ENCODE measurements around the gene KRTAP13-2. TPM values are rescaled to one million over a fixed set of nuclear protein-coding genes. Genes with fewer than 3 reads are reported as not detected.
A peak's percentile ranks its signal among the peaks of the same experiment; 100 is the strongest.

The KRTAP13-2 gene, protein sequence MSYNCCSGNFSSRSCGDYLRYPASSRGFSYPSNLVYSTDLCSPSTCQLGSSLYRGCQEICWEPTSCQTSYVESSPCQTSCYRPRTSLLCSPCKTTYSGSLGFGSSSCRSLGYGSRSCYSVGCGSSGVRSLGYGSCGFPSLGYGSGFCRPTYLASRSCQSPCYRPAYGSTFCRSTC
- 1 to 10 TPM; 1.9 to 10.0 TPM for total RNA-seq
- long read RNA-seq, partial matches to known transcripts: 0 of 3 reads
- long read RNA-seq, other reads (novel, unspliced or antisense): 0 of 3 reads

- DNase-seq (no peak), ATAC-seq (peak; percentile 94)
- intact Hi-C loops (cut with DNase I, micrococcal nuclease): no loop called here
Measured at GRCh38 chr21:30372139-30372770, at the start of gene KRTAP13-2. Gene KRTAP13-2 (minus strand): TSS chr21:30372271. CDS start chr21:30372213, 58 bp downstream.

GRCh38 chr21:30415993-30416392 lies 43.9 kb upstream of the KRTAP13-2 start:
- intact Hi-C loops (cut with DNase I, micrococcal nuclease): no loop called here
- no peak for ATAC-seq
- no peak for DNase-seq

GRCh38 chr21:30408782-30409494 lies 36.9 kb upstream of the KRTAP13-2 start:
- peak; percentile 39 to 46 for DNase-seq
- intact Hi-C loops (cut with DNase I, micrococcal nuclease): no loop called here
- ATAC-seq: peak; percentile 98

DNA sequence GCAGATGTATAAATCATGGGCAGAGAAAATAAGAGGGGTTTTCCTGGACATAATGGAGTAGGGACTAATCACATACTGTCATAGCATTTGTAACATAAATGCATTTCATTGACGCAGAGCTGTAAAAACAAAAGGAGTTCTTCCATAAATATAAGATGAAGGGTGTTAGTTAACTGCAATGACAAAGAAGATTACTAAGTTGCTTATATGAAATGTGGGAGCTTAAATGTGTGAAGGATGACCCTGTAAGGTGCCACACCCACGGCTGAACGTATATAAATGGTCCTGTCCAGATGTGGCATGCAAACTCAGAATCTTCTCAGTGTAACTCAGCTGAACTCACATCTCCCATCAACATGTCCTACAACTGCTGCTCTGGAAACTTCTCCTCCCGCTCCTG lies 23.7 kb upstream of the KRTAP13-2 start, which contains the start of gene KRTAP13-1:
KRTAP13-1 (plus strand) TSS at position 301 of the 400 bp plus-strand sequence; CDS start at position 357, 56 bp downstream.
- intact Hi-C loops (cut with DNase I, micrococcal nuclease): no loop called here
- ATAC-seq (no peak), DNase-seq (no peak)

DNA sequence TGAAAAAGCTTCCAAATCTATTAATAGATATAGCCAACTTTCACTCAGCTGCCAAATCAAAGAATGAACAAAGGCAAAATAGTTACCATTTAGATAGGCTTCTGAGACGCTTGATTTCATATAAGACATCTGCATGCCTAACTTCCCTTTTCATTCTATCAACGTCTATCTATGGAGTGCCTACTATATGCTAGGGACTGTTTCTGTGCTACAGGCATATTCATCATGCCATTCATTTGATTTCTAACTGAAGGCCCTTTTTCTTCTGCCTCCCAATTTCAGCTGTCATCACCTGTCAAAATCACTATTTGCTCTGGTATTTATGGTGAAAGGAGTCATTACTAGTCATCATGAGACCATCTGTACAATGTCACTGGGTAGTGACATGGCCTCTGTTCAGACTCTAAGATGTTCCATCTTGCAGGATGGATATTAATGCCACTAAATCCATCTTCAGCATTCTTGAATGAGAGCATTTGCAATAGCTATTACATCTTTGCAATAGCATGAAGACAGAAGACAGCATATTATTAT lies 19.5 kb upstream of the KRTAP13-2 start:
- intact Hi-C loops (cut with DNase I, micrococcal nuclease): no loop called here
- ATAC-seq: no peak
- DNase-seq: no peak

DNA sequence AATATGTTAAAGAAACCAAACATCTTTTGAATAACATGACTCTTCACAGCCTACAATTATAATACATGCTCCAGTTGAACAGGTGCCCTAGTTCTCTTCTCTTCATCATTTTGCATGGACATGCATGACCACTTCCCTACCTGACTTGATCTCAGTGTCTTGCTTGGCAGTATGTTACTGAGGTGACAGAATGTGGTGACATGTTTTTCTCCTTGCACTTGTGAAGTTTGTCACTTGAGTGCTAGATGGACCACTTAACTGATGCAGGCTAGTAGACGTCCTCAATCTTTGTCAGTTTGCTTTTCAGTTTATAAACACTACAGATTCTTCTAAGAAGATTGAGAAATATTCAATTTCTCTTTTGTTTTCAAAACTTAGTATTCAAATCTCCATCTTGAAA lies 10.1 kb upstream of the KRTAP13-2 start:
- no peak for ATAC-seq
- DNase-seq: no peak
- intact Hi-C loops (cut with DNase I, micrococcal nuclease): no loop called here

- ATAC-seq (no peak), DNase-seq (no peak)
Measured at GRCh38 chr21:30355906-30356305, 16.2 kb downstream of the KRTAP13-2 start.

GRCh38 chr21:30354308-30355005 lies 17.6 kb downstream of the KRTAP13-2 start:
- ATAC-seq (no peak), DNase-seq (no peak)
- intact Hi-C loops (cut with DNase I, micrococcal nuclease): no loop called here

More at GRCh38 chr21:30355906-30356305, 16.2 kb downstream of the KRTAP13-2 start:
- intact Hi-C loops (cut with DNase I, micrococcal nuclease): no loop called here

DNA sequence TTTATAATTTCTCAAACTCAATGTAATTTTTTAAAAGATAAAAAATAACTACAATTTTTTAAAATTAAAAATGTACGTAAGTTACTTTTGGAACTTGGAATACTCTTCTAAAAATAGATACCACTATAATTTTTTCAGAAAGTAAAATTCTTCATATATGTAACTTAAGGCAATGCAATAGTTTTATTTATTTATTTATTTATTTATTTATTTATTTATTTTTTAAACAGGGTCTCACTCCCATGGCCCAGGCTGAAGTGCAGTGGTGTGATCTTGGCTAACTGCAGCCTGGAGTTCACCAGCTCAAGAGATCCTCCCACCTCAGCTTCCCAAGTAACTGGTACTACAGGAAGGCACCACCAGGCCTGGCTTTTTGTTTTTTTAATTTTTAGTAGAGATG lies 20.5 kb downstream of the KRTAP13-2 start:
- intact Hi-C loops (cut with DNase I, micrococcal nuclease): no loop called here
- ATAC-seq: no peak

GRCh38 chr21:30349572-30349971 lies 22.5 kb downstream of the KRTAP13-2 start:
- intact Hi-C loops (cut with DNase I, micrococcal nuclease): loop anchor here in 1 of 2 donors (10.0 kb wide), 1 partner anchor 735 kb away; no protein-coding TSS in a partner anchor
- DNase-seq: no peak
- ATAC-seq: no peak

More for the DNA sequence above, 20.5 kb downstream of the KRTAP13-2 start:
- DNase-seq: no peak

- no peak for ATAC-seq
- intact Hi-C loops (cut with DNase I, micrococcal nuclease): loop anchor here in 1 of 2 donors (10.0 kb wide), 1 partner anchor 736 kb away; no protein-coding TSS in a partner anchor
- DNase-seq: no peak
Measured at GRCh38 chr21:30348506-30348905, 23.6 kb downstream of the KRTAP13-2 start, which contains the start of gene KRTAP23-1. Gene KRTAP23-1 (minus strand): TSS chr21:30348606. CDS start chr21:30348606, 0 bp downstream.

DNA sequence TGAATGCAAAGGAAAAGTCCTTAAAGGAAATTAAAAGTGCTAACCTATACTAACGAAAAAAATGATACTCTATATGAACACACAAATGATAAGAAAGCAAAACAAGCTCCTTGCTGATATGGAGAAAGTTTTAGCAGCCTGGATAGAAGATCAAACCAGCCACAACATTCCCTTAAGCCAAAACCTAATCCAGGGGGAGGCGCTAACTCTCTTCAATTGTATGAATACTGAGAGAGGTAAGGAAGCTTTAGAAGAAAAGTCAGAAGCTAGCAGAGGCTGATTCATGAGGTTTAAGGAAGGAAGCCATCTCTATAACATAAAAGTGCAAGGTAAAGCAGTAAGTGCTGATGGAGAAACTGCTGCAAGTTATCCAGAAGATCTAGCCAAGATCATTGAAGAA lies 27.1 kb downstream of the KRTAP13-2 start:
- ATAC-seq: no peak

GRCh38 chr21:30340714-30341573 lies 31.1 kb downstream of the KRTAP13-2 start:
- DNase-seq (peak; percentile 28 to 46), ATAC-seq (peak; percentile 60)
- intact Hi-C loops (cut with DNase I, micrococcal nuclease): loop anchor here in 1 of 2 donors (10.0 kb wide), 1 partner anchor 744 kb away; no protein-coding TSS in a partner anchor

More for the DNA sequence above, 27.1 kb downstream of the KRTAP13-2 start:
- intact Hi-C loops (cut with DNase I, micrococcal nuclease): loop anchor here in 1 of 2 donors (10.0 kb wide), 1 partner anchor 740 kb away; no protein-coding TSS in a partner anchor
- no peak for DNase-seq

GRCh38 chr21:30338717-30339116 lies 33.4 kb downstream of the KRTAP13-2 start:
- intact Hi-C loops (cut with DNase I, micrococcal nuclease): no loop called here
- ATAC-seq: no peak
- no peak for DNase-seq

- intact Hi-C loops (cut with DNase I, micrococcal nuclease): no loop called here
- ATAC-seq (no peak), DNase-seq (no peak)
Measured at GRCh38 chr21:30337772-30338171, 34.3 kb downstream of the KRTAP13-2 start.

GRCh38 chr21:30337276-30337744 lies 34.8 kb downstream of the KRTAP13-2 start, which contains the start of gene KRTAP27-1:
Gene KRTAP27-1 (minus strand): TSS chr21:30337694. CDS start chr21:30337668, 26 bp downstream.
- no peak for ATAC-seq
- DNase-seq: no peak
- intact Hi-C loops (cut with DNase I, micrococcal nuclease): no loop called here

- DNase-seq (no peak), ATAC-seq (no peak)
- intact Hi-C loops (cut with DNase I, micrococcal nuclease): no loop called here
Measured at GRCh38 chr21:30336596-30336995, 35.5 kb downstream of the KRTAP13-2 start.

Measured in left colon (tissue), 2 donors.